Mucosa of stomach (tissue), 1 donor: ENCODE results near the gene STON2.
"Not testable (repeated sequence)": the region's sequence is repeated elsewhere in the genome, so short reads cannot be mapped to it uniquely, and the experiment has no call there.

Experiments used
- H3K27me3 ChIP-seq: one replicate; pipeline ENCODE4 v1.7.0; 2013; ENCODE audit warnings: mild to moderate bottlenecking, low read length; ENCODE audit not compliant: control insufficient read depth, insufficient read depth
- H3K36me3 ChIP-seq: one replicate; pipeline ENCODE4 v1.7.0; 2013; ENCODE audit warnings: low read length; ENCODE audit not compliant: control insufficient read depth, insufficient read depth
- H3K4me1 ChIP-seq: one replicate; pipeline ENCODE4 v1.7.0; 2013; ENCODE audit warnings: mild to moderate bottlenecking, low read length; ENCODE audit not compliant: control insufficient read depth, insufficient read depth
- H3K4me3 ChIP-seq: one replicate; pipeline ENCODE4 v1.7.0; 2013; ENCODE audit warnings: low read length
- H3K9ac ChIP-seq: one replicate; pipeline ENCODE4 v1.7.0; 2013; ENCODE audit warnings: mild to moderate bottlenecking, low read length, moderate library complexity
- H3K9me3 ChIP-seq: one replicate; pipeline ENCODE4 v1.7.0; 2013; ENCODE audit warnings: mild to moderate bottlenecking, low read length, moderate library complexity; ENCODE audit not compliant: control insufficient read depth
- donor health status: Pancreatic carcinoma.

STON2 gene

GRCh38 chr14:81264671-81265070, 135.5 kb downstream of the STON2 start:
- H3K4me3 ChIP-seq: no peak overlapping the region
- H3K9me3 ChIP-seq: no peaks in the 10 kb centered on the region
- no peaks in the 10 kb centered on the region for H3K36me3 ChIP-seq
- H3K27me3 ChIP-seq: no peaks in the 10 kb centered on the region
- no peak overlapping the region for H3K9ac ChIP-seq
- no peaks in the 10 kb centered on the region for H3K4me1 ChIP-seq

GRCh38 chr14:81263777-81264410, 136.2 kb downstream of the STON2 start:
- Histone ChIP-seq H3K36me3 (no peaks in the 10 kb centered on the region), H3K27me3 (no peaks in the 10 kb centered on the region)

GRCh38 chr14:81261176-81261575, 138.9 kb downstream of the STON2 start:
- H3K27me3 ChIP-seq: no peaks in the 10 kb centered on the region
- H3K9me3 ChIP-seq: no peaks in the 10 kb centered on the region
- no peak overlapping the region for H3K9ac ChIP-seq
- H3K4me3 ChIP-seq: no peak overlapping the region
- H3K36me3 ChIP-seq: no peaks in the 10 kb centered on the region
- H3K4me1 ChIP-seq: no peaks in the 10 kb centered on the region

More at GRCh38 chr14:81263777-81264410, 136.2 kb downstream of the STON2 start:
- no peak overlapping the region for H3K4me3 ChIP-seq
- H3K9ac ChIP-seq: no peak overlapping the region
- H3K4me1 ChIP-seq: no peaks in the 10 kb centered on the region
- no peaks in the 10 kb centered on the region for H3K9me3 ChIP-seq

- no peaks in the 10 kb centered on the region for H3K36me3 ChIP-seq
- H3K4me3 ChIP-seq: no peak overlapping the region
- H3K4me1 ChIP-seq: no peaks in the 10 kb centered on the region
- no peaks in the 10 kb centered on the region for H3K9me3 ChIP-seq
- H3K27me3 ChIP-seq: no peaks in the 10 kb centered on the region
- H3K9ac ChIP-seq: no peak overlapping the region
Observed at GRCh38 chr14:81260732-81261131, 139.4 kb downstream of the STON2 start.

- Histone ChIP-seq H3K4me3 (no peak overlapping the region), H3K4me1 (no peaks in the 10 kb centered on the region), H3K9ac (no peak overlapping the region), H3K9me3 (no peaks in the 10 kb centered on the region), H3K36me3 (no peaks in the 10 kb centered on the region), H3K27me3 (no peaks in the 10 kb centered on the region)
Observed at GRCh38 chr14:81256289-81256960, 143.7 kb downstream of the STON2 start.

- no peaks in the 10 kb centered on the region for H3K36me3 ChIP-seq
- H3K9ac ChIP-seq: no peak overlapping the region
- H3K4me3 ChIP-seq: no peak overlapping the region
- H3K4me1 ChIP-seq: no peaks in the 10 kb centered on the region
- H3K9me3 ChIP-seq: no peaks in the 10 kb centered on the region
- no peaks in the 10 kb centered on the region for H3K27me3 ChIP-seq
Observed at GRCh38 chr14:81252278-81252677, 147.8 kb downstream of the STON2 start.

GRCh38 chr14:81247271-81247766, 152.8 kb downstream of the STON2 start:
- no peaks in the 10 kb centered on the region for H3K27me3 ChIP-seq
- H3K9ac ChIP-seq: no peak overlapping the region
- H3K9me3 ChIP-seq: no peaks in the 10 kb centered on the region

GRCh38 chr14:81246461-81247270, 153.5 kb downstream of the STON2 start:
- Histone ChIP-seq H3K27me3 (no peaks in the 10 kb centered on the region), H3K4me1 (no peaks in the 10 kb centered on the region), H3K9me3 (no peaks in the 10 kb centered on the region)

More at GRCh38 chr14:81247271-81247766, 152.8 kb downstream of the STON2 start:
- Histone ChIP-seq H3K4me3 (no peak overlapping the region), H3K36me3 (no peaks in the 10 kb centered on the region), H3K4me1 (no peaks in the 10 kb centered on the region)

GRCh38 chr14:81245771-81246170, 154.4 kb downstream of the STON2 start:
- Histone ChIP-seq H3K27me3 (no peaks in the 10 kb centered on the region), H3K4me3 (no peak overlapping the region), H3K4me1 (no peaks in the 10 kb centered on the region), H3K9ac (no peak overlapping the region), H3K36me3 (no peaks in the 10 kb centered on the region), H3K9me3 (no peaks in the 10 kb centered on the region)

More at GRCh38 chr14:81246461-81247270, 153.5 kb downstream of the STON2 start:
- H3K4me3 ChIP-seq: no peak overlapping the region
- H3K36me3 ChIP-seq: no peaks in the 10 kb centered on the region
- H3K9ac ChIP-seq: no peak overlapping the region

GRCh38 chr14:81244431-81244830, 155.7 kb downstream of the STON2 start:
- not testable (repeated sequence) for H3K36me3 ChIP-seq, H3K4me3 ChIP-seq, H3K9ac ChIP-seq, H3K27me3 ChIP-seq, H3K4me1 ChIP-seq, H3K9me3 ChIP-seq

- Histone ChIP-seq H3K4me1 (no peaks in the 10 kb centered on the region), H3K36me3 (no peaks in the 10 kb centered on the region), H3K9ac (no peak overlapping the region), H3K4me3 (no peak overlapping the region), H3K27me3 (no peaks in the 10 kb centered on the region), H3K9me3 (no peaks in the 10 kb centered on the region)
Observed at GRCh38 chr14:81243499-81243898, 156.6 kb downstream of the STON2 start.

- not testable (repeated sequence) for H3K4me3 ChIP-seq, H3K9me3 ChIP-seq, H3K9ac ChIP-seq, H3K36me3 ChIP-seq, H3K27me3 ChIP-seq, H3K4me1 ChIP-seq
Observed at GRCh38 chr14:81236849-81237248, 163.3 kb downstream of the STON2 start.
